ENCODE results near the gene TMCC1.
"Not testable (repeated sequence)": the region's sequence is repeated elsewhere in the genome, so short reads cannot be mapped to it uniquely, and the experiment has no call there.

Gene TMCC1

GRCh38 chr3:129868912-129869311 lies 24.6 kb downstream of the TMCC1 start:
- peaks cover 0 to 15% (median 11%) of the 10 kb centered on the region in 5 donors for H3K4me1 ChIP-seq (ENCODE audit: control insufficient read depth in 5 of 5, insufficient read depth in 5 of 5, low read length in 5 of 5)

GRCh38 chr3:129867506-129868124 lies 25.9 kb downstream of the TMCC1 start:
- H3K9ac ChIP-seq (ENCODE audit: low read length in 5 of 5): no peak overlapping the region
- H3K4me1 ChIP-seq (ENCODE audit: control insufficient read depth in 5 of 5, insufficient read depth in 5 of 5, low read length in 5 of 5): peaks cover 0 to 15% (median 11%) of the 10 kb centered on the region in 5 donors
- peaks cover 0 to 11% (median 6%) of the 10 kb centered on the region in 5 donors for H3K36me3 ChIP-seq (ENCODE audit: control insufficient read depth in 5 of 5, insufficient read depth in 5 of 5, low read length in 5 of 5)
- H3K4me3 ChIP-seq (ENCODE audit: low read depth in 1 of 5, low read length in 5 of 5): no peak overlapping the region
- no peak overlapping the region for H3K27ac ChIP-seq (ENCODE audit: low read depth, low read length)
- no peaks in the 10 kb centered on the region for H3K9me3 ChIP-seq (ENCODE audit: control insufficient read depth in 5 of 5, low read length in 5 of 5)
- no peaks in the 10 kb centered on the region for H3K27me3 ChIP-seq (ENCODE audit: control insufficient read depth in 5 of 5, insufficient read depth in 4 of 5, low read length in 5 of 5)

More at GRCh38 chr3:129868912-129869311, 24.6 kb downstream of the TMCC1 start:
- Histone ChIP-seq H3K9ac (ENCODE audit: low read length in 5 of 5) (no peak overlapping the region), H3K36me3 (ENCODE audit: control insufficient read depth in 5 of 5, insufficient read depth in 5 of 5, low read length in 5 of 5) (peaks cover 3 to 22% (median 10%) of the 10 kb centered on the region in 5 donors), H3K27me3 (ENCODE audit: control insufficient read depth in 5 of 5, insufficient read depth in 4 of 5, low read length in 5 of 5) (no peaks in the 10 kb centered on the region), H3K27ac (ENCODE audit: low read depth, low read length) (no peak overlapping the region), H3K9me3 (ENCODE audit: control insufficient read depth in 5 of 5, low read length in 5 of 5) (no peaks in the 10 kb centered on the region), H3K4me3 (ENCODE audit: low read depth in 1 of 5, low read length in 5 of 5) (no peak overlapping the region)

- peaks cover 0 to 15% (median 11%) of the 10 kb centered on the region in 5 donors for H3K4me1 ChIP-seq (ENCODE audit: control insufficient read depth in 5 of 5, insufficient read depth in 5 of 5, low read length in 5 of 5)
- peaks cover 0 to 9% (median 7%) of the 10 kb centered on the region in 5 donors for H3K36me3 ChIP-seq (ENCODE audit: control insufficient read depth in 5 of 5, insufficient read depth in 5 of 5, low read length in 5 of 5)
- no peak overlapping the region for H3K9ac ChIP-seq (ENCODE audit: low read length in 5 of 5)
- no peak overlapping the region for H3K4me3 ChIP-seq (ENCODE audit: low read depth in 1 of 5, low read length in 5 of 5)
- H3K9me3 ChIP-seq (ENCODE audit: control insufficient read depth in 5 of 5, low read length in 5 of 5): no peaks in the 10 kb centered on the region
- no peak overlapping the region for H3K27ac ChIP-seq (ENCODE audit: low read depth, low read length)
- no peaks in the 10 kb centered on the region for H3K27me3 ChIP-seq (ENCODE audit: control insufficient read depth in 5 of 5, insufficient read depth in 4 of 5, low read length in 5 of 5)
These were observed 27.7 kb downstream of the TMCC1 start for GRCh38 chr3:129865806-129866205.

- no peak overlapping the region for H3K27ac ChIP-seq (ENCODE audit: low read depth, low read length)
- H3K9ac ChIP-seq (ENCODE audit: low read length in 5 of 5): no peak overlapping the region
- H3K9me3 ChIP-seq (ENCODE audit: control insufficient read depth in 5 of 5, low read length in 5 of 5): no peaks in the 10 kb centered on the region
- peaks cover 0 to 15% (median 11%) of the 10 kb centered on the region in 5 donors for H3K4me1 ChIP-seq (ENCODE audit: control insufficient read depth in 5 of 5, insufficient read depth in 5 of 5, low read length in 5 of 5)
- H3K36me3 ChIP-seq (ENCODE audit: control insufficient read depth in 5 of 5, insufficient read depth in 5 of 5, low read length in 5 of 5): peaks cover 0 to 10% (median 6%) of the 10 kb centered on the region in 5 donors
- H3K4me3 ChIP-seq (ENCODE audit: low read depth in 1 of 5, low read length in 5 of 5): no peak overlapping the region
- H3K27me3 ChIP-seq (ENCODE audit: control insufficient read depth in 5 of 5, insufficient read depth in 4 of 5, low read length in 5 of 5): no peaks in the 10 kb centered on the region
These were observed 29.0 kb downstream of the TMCC1 start for GRCh38 chr3:129864519-129864918.

- Histone ChIP-seq H3K27me3 (ENCODE audit: control insufficient read depth in 5 of 5, insufficient read depth in 4 of 5, low read length in 5 of 5) (no peaks in the 10 kb centered on the region), H3K4me1 (ENCODE audit: control insufficient read depth in 5 of 5, insufficient read depth in 5 of 5, low read length in 5 of 5) (peaks cover 0 to 20% (median 17%) of the 10 kb centered on the region in 5 donors), H3K4me3 (ENCODE audit: low read depth in 1 of 5, low read length in 5 of 5) (no peak overlapping the region), H3K9me3 (ENCODE audit: control insufficient read depth in 5 of 5, low read length in 5 of 5) (no peaks in the 10 kb centered on the region), H3K36me3 (ENCODE audit: control insufficient read depth in 5 of 5, insufficient read depth in 5 of 5, low read length in 5 of 5) (peaks cover 0 to 6% (median 2%) of the 10 kb centered on the region in 5 donors), H3K27ac (ENCODE audit: low read depth, low read length) (no peak overlapping the region), H3K9ac (ENCODE audit: low read length in 5 of 5) (no peak overlapping the region)
These were observed 34.2 kb downstream of the TMCC1 start for GRCh38 chr3:129859272-129859671.

- H3K9ac ChIP-seq (ENCODE audit: low read length in 5 of 5): no peak overlapping the region
- H3K9me3 ChIP-seq (ENCODE audit: control insufficient read depth in 5 of 5, low read length in 5 of 5): no peaks in the 10 kb centered on the region
- H3K27me3 ChIP-seq (ENCODE audit: control insufficient read depth in 5 of 5, insufficient read depth in 4 of 5, low read length in 5 of 5): no peaks in the 10 kb centered on the region
- H3K4me1 ChIP-seq (ENCODE audit: control insufficient read depth in 5 of 5, insufficient read depth in 5 of 5, low read length in 5 of 5): peaks cover 0 to 21% (median 17%) of the 10 kb centered on the region in 5 donors
- H3K36me3 ChIP-seq (ENCODE audit: control insufficient read depth in 5 of 5, insufficient read depth in 5 of 5, low read length in 5 of 5): peaks cover 0 to 6% (median 2%) of the 10 kb centered on the region in 5 donors
- H3K27ac ChIP-seq (ENCODE audit: low read depth, low read length): no peak overlapping the region
- no peak overlapping the region for H3K4me3 ChIP-seq (ENCODE audit: low read depth in 1 of 5, low read length in 5 of 5)
These were observed 35.6 kb downstream of the TMCC1 start for GRCh38 chr3:129857899-129858298.

GRCh38 chr3:129856790-129857189 lies 36.7 kb downstream of the TMCC1 start:
- peaks cover 0 to 21% (median 17%) of the 10 kb centered on the region in 5 donors for H3K4me1 ChIP-seq (ENCODE audit: control insufficient read depth in 5 of 5, insufficient read depth in 5 of 5, low read length in 5 of 5)
- not testable (repeated sequence) for H3K4me3 ChIP-seq (ENCODE audit: low read depth in 1 of 5, low read length in 5 of 5); H3K9ac ChIP-seq (ENCODE audit: low read length in 5 of 5); H3K36me3 ChIP-seq (ENCODE audit: control insufficient read depth in 5 of 5, insufficient read depth in 5 of 5, low read length in 5 of 5); H3K9me3 ChIP-seq (ENCODE audit: control insufficient read depth in 5 of 5, low read length in 5 of 5); H3K27me3 ChIP-seq (ENCODE audit: control insufficient read depth in 5 of 5, insufficient read depth in 4 of 5, low read length in 5 of 5)
- peak overlapping the region; percentile 92 for H3K27ac ChIP-seq (ENCODE audit: low read depth, low read length)

GRCh38 chr3:129855832-129856419 lies 37.6 kb downstream of the TMCC1 start:
- peak overlapping the region in 2 of 5 donors; percentile 38 to 56 for H3K9ac ChIP-seq (ENCODE audit: low read length in 5 of 5)
- no peaks in the 10 kb centered on the region for H3K27me3 ChIP-seq (ENCODE audit: control insufficient read depth in 5 of 5, insufficient read depth in 4 of 5, low read length in 5 of 5)
- no peak overlapping the region for H3K4me3 ChIP-seq (ENCODE audit: low read depth in 1 of 5, low read length in 5 of 5)
- peaks cover 0 to 21% (median 17%) of the 10 kb centered on the region in 5 donors for H3K4me1 ChIP-seq (ENCODE audit: control insufficient read depth in 5 of 5, insufficient read depth in 5 of 5, low read length in 5 of 5)
- H3K9me3 ChIP-seq (ENCODE audit: control insufficient read depth in 5 of 5, low read length in 5 of 5): no peaks in the 10 kb centered on the region
- H3K36me3 ChIP-seq (ENCODE audit: control insufficient read depth in 5 of 5, insufficient read depth in 5 of 5, low read length in 5 of 5): peaks cover 0 to 5% (median 0%) of the 10 kb centered on the region in 5 donors
- peak overlapping the region; percentile 92 for H3K27ac ChIP-seq (ENCODE audit: low read depth, low read length)

- Histone ChIP-seq H3K27me3 (ENCODE audit: control insufficient read depth in 5 of 5, insufficient read depth in 4 of 5, low read length in 5 of 5) (no peaks in the 10 kb centered on the region), H3K9ac (ENCODE audit: low read length in 5 of 5) (peak overlapping the region in 1 of 5 donors; percentile 48), H3K36me3 (ENCODE audit: control insufficient read depth in 5 of 5, insufficient read depth in 5 of 5, low read length in 5 of 5) (no peaks in the 10 kb centered on the region), H3K27ac (ENCODE audit: low read depth, low read length) (peak overlapping the region; percentile 92), H3K9me3 (ENCODE audit: control insufficient read depth in 5 of 5, low read length in 5 of 5) (no peaks in the 10 kb centered on the region), H3K4me3 (ENCODE audit: low read depth in 1 of 5, low read length in 5 of 5) (no peak overlapping the region), H3K4me1 (ENCODE audit: control insufficient read depth in 5 of 5, insufficient read depth in 5 of 5, low read length in 5 of 5) (peaks cover 0 to 21% (median 17%) of the 10 kb centered on the region in 5 donors)
These were observed 38.2 kb downstream of the TMCC1 start for GRCh38 chr3:129855170-129855831.

GRCh38 chr3:129854460-129854859 lies 39.1 kb downstream of the TMCC1 start:
- Histone ChIP-seq H3K36me3 (ENCODE audit: control insufficient read depth in 5 of 5, insufficient read depth in 5 of 5, low read length in 5 of 5) (no peaks in the 10 kb centered on the region), H3K9ac (ENCODE audit: low read length in 5 of 5) (no peak overlapping the region), H3K4me1 (ENCODE audit: control insufficient read depth in 5 of 5, insufficient read depth in 5 of 5, low read length in 5 of 5) (peaks cover 0 to 21% (median 17%) of the 10 kb centered on the region in 5 donors), H3K27me3 (ENCODE audit: control insufficient read depth in 5 of 5, insufficient read depth in 4 of 5, low read length in 5 of 5) (no peaks in the 10 kb centered on the region), H3K4me3 (ENCODE audit: low read depth in 1 of 5, low read length in 5 of 5) (no peak overlapping the region), H3K9me3 (ENCODE audit: control insufficient read depth in 5 of 5, low read length in 5 of 5) (no peaks in the 10 kb centered on the region), H3K27ac (ENCODE audit: low read depth, low read length) (peak overlapping the region; percentile 92)

All from subcutaneous abdominal adipose tissue (tissue), 5 donors.